Measurements from ENCODE around the gene SDR42E1. TPM values are rescaled to one million over a fixed set of nuclear protein-coding genes. Genes with fewer than 3 reads are reported as not detected.

SDR42E1 gene
- total and polyA plus RNA-seq, 2 donors from 2014 or later: 2.5 to 15.0 TPM

GRCh38 chr16:82051656-82052055, 40.4 kb upstream of the SDR42E1 start:
- H3K27me3 ChIP-seq (ENCODE audit: control insufficient read depth, insufficient read depth, low read length): no peaks in the 10 kb centered on the region
- no peak overlapping the region for H3K4me3 ChIP-seq (ENCODE audit: low read length in 3 of 3)
- H3K27ac ChIP-seq (ENCODE audit: low read depth in 2 of 2, low read length in 2 of 2): no peak overlapping the region
- H3K9me3 ChIP-seq (ENCODE audit: control insufficient read depth in 2 of 3, insufficient read depth in 1 of 3, low read length in 3 of 3): no peaks in the 10 kb centered on the region
- H3K36me3 ChIP-seq (ENCODE audit: control insufficient read depth in 2 of 3, insufficient read depth in 3 of 3, low read length in 3 of 3): no peaks in the 10 kb centered on the region
- intact Hi-C loops (cut with DNase I): no loop called here
- no peak for FAIRE-seq
- H3K9ac ChIP-seq (ENCODE audit: low read length in 3 of 3): no peak overlapping the region
- no peak for TF ChIP-seq CTCF (IDR thresholded peaks at IDR 0.05; ENCODE audit: borderline replicate concordance, extremely low read depth, insufficient read depth)
- no peak for DNase-seq
- no peaks in the 10 kb centered on the region for H3K4me1 ChIP-seq (ENCODE audit: control insufficient read depth in 2 of 3, insufficient read depth in 2 of 3, low read depth in 1 of 3, low read length in 3 of 3)

GRCh38 chr16:82050909-82051357, 39.7 kb upstream of the SDR42E1 start:
- FAIRE-seq (no peak), DNase-seq (no peak)
- H3K4me1 ChIP-seq (ENCODE audit: control insufficient read depth in 2 of 3, insufficient read depth in 2 of 3, low read depth in 1 of 3, low read length in 3 of 3): no peaks in the 10 kb centered on the region
- intact Hi-C loops (cut with DNase I): no loop called here
- H3K36me3 ChIP-seq (ENCODE audit: control insufficient read depth in 2 of 3, insufficient read depth in 3 of 3, low read length in 3 of 3): no peaks in the 10 kb centered on the region
- no peaks in the 10 kb centered on the region for H3K9me3 ChIP-seq (ENCODE audit: control insufficient read depth in 2 of 3, insufficient read depth in 1 of 3, low read length in 3 of 3)
- H3K27me3 ChIP-seq (ENCODE audit: control insufficient read depth, insufficient read depth, low read length): no peaks in the 10 kb centered on the region
- H3K9ac ChIP-seq (ENCODE audit: low read length in 3 of 3): no peak overlapping the region
- no peak for TF ChIP-seq CTCF (IDR thresholded peaks at IDR 0.05; ENCODE audit: borderline replicate concordance, extremely low read depth, insufficient read depth)
- H3K4me3 ChIP-seq (ENCODE audit: low read length in 3 of 3): no peak overlapping the region
- H3K27ac ChIP-seq (ENCODE audit: low read depth in 2 of 2, low read length in 2 of 2): no peak overlapping the region

GRCh38 chr16:82050506-82050905, 39.2 kb upstream of the SDR42E1 start:
- intact Hi-C loops (cut with DNase I): no loop called here
- Histone ChIP-seq H3K36me3 (ENCODE audit: control insufficient read depth in 2 of 3, insufficient read depth in 3 of 3, low read length in 3 of 3) (no peaks in the 10 kb centered on the region), H3K27me3 (ENCODE audit: control insufficient read depth, insufficient read depth, low read length) (no peaks in the 10 kb centered on the region), H3K9me3 (ENCODE audit: control insufficient read depth in 2 of 3, insufficient read depth in 1 of 3, low read length in 3 of 3) (no peaks in the 10 kb centered on the region), H3K4me1 (ENCODE audit: control insufficient read depth in 2 of 3, insufficient read depth in 2 of 3, low read depth in 1 of 3, low read length in 3 of 3) (peaks cover 0 to 2% (median 0%) of the 10 kb centered on the region in 3 donors), H3K27ac (ENCODE audit: low read depth in 2 of 2, low read length in 2 of 2) (no peak overlapping the region), H3K9ac (ENCODE audit: low read length in 3 of 3) (no peak overlapping the region), H3K4me3 (ENCODE audit: low read length in 3 of 3) (no peak overlapping the region)
- FAIRE-seq (no peak), DNase-seq (no peak)
- TF ChIP-seq CTCF (IDR thresholded peaks at IDR 0.05; ENCODE audit: borderline replicate concordance, extremely low read depth, insufficient read depth): no peak

- DNase-seq (no peak), FAIRE-seq (no peak)
- H3K9me3 ChIP-seq (ENCODE audit: control insufficient read depth in 2 of 3, insufficient read depth in 1 of 3, low read length in 3 of 3): no peaks in the 10 kb centered on the region
- H3K27ac ChIP-seq (ENCODE audit: low read depth in 2 of 2, low read length in 2 of 2): no peak overlapping the region
- no peak overlapping the region for H3K4me3 ChIP-seq (ENCODE audit: low read length in 3 of 3)
- no peak overlapping the region for H3K9ac ChIP-seq (ENCODE audit: low read length in 3 of 3)
- H3K36me3 ChIP-seq (ENCODE audit: control insufficient read depth in 2 of 3, insufficient read depth in 3 of 3, low read length in 3 of 3): no peaks in the 10 kb centered on the region
- intact Hi-C loops (cut with DNase I): no loop called here
- no peaks in the 10 kb centered on the region for H3K27me3 ChIP-seq (ENCODE audit: control insufficient read depth, insufficient read depth, low read length)
- H3K4me1 ChIP-seq (ENCODE audit: control insufficient read depth in 2 of 3, insufficient read depth in 2 of 3, low read depth in 1 of 3, low read length in 3 of 3): peaks cover 0 to 3% (median 0%) of the 10 kb centered on the region in 3 donors
- no peak for TF ChIP-seq CTCF (IDR thresholded peaks at IDR 0.05; ENCODE audit: borderline replicate concordance, extremely low read depth, insufficient read depth)
Observed at GRCh38 chr16:82049484-82049883, 38.2 kb upstream of the SDR42E1 start.

Data from kidney (tissue), 14 donors.